Mucosa of rectum (tissue), 2 donors: ENCODE results near the gene ADAM20.

Source experiments
- H3K27ac ChIP-seq, 2 donors: one replicate each; pipeline ENCODE4 v1.7.0; 2013; ENCODE audit warnings: inconsistent platforms in 2 of 2, low read depth in 2 of 2, low read length in 2 of 2
- H3K27me3 ChIP-seq, 2 donors: one replicate each; pipeline ENCODE4 v1.7.0; 2013; ENCODE audit warnings: low read length in 2 of 2; ENCODE audit not compliant: control insufficient read depth in 2 of 2, insufficient read depth in 2 of 2
- H3K36me3 ChIP-seq, 2 donors: one replicate each; pipeline ENCODE4 v1.7.0; 2013; ENCODE audit warnings: low read length in 2 of 2; ENCODE audit not compliant: control insufficient read depth in 2 of 2, insufficient read depth in 2 of 2
- H3K4me1 ChIP-seq, 2 donors: one replicate each; pipeline ENCODE4 v1.7.0; 2013; ENCODE audit warnings: low read length in 2 of 2, mild to moderate bottlenecking in 1 of 2; ENCODE audit not compliant: control insufficient read depth in 2 of 2, insufficient read depth in 2 of 2
- H3K4me3 ChIP-seq, 2 donors: one replicate each; pipeline ENCODE4 v1.7.0; 2013; ENCODE audit warnings: low read length in 2 of 2
- H3K9ac ChIP-seq, 2 donors: one replicate each; pipeline ENCODE4 v1.7.0; 2013; ENCODE audit warnings: low read length in 2 of 2, low read depth in 1 of 2, mild to moderate bottlenecking in 1 of 2
- H3K9me3 ChIP-seq, 2 donors: one replicate each; pipeline ENCODE4 v1.7.0; 2013; ENCODE audit warnings: low read length in 2 of 2; ENCODE audit not compliant: control insufficient read depth in 2 of 2
- donor health status: healthy.
- donor health status: Normal muscosa, but diverticular disease.

Gene ADAM20

DNA sequence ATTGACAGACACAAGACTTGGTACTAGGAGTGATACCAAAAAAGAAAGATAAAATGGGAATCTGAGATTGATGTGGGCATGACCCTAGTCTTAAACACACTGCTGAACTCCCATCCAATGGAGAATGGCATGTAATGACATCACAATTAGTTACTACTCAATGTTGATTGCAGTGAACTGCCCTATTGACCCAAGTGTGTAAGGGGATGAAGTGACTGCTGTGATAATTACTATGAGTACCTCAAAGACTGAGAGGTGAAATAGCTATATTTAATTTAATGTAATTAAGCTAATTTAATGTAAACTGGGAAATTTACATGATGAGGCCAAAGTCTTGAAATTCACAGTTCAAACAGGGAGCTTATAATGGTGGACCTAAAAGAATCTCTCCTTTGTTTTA is at the start of gene ADAM20:
ADAM20 (minus strand) TSS at position 101 of the 400 bp plus-strand sequence. CDS start 10,247 bp downstream, outside the sequence.
- H3K9me3 ChIP-seq: no peaks in the 10 kb centered on the region

GRCh38 chr14:70576891-70577290 is 42.1 kb upstream of the ADAM20 start:
- Histone ChIP-seq H3K27ac (no peak overlapping the region), H3K27me3 (no peaks in the 10 kb centered on the region), H3K9me3 (no peaks in the 10 kb centered on the region), H3K36me3 (peaks cover 10 to 12% of the 10 kb centered on the region in 2 donors), H3K4me1 (no peaks in the 10 kb centered on the region), H3K4me3 (no peak overlapping the region), H3K9ac (no peak overlapping the region)

More for the DNA sequence above, at the start of gene ADAM20:
- no peaks in the 10 kb centered on the region for H3K4me1 ChIP-seq
- H3K27me3 ChIP-seq: no peaks in the 10 kb centered on the region
- no peaks in the 10 kb centered on the region for H3K36me3 ChIP-seq
- H3K4me3 ChIP-seq: no peak within 1 kb of the TSS
- H3K27ac ChIP-seq: no peak within 1 kb of the TSS
- H3K9ac ChIP-seq: no peak within 1 kb of the TSS

DNA sequence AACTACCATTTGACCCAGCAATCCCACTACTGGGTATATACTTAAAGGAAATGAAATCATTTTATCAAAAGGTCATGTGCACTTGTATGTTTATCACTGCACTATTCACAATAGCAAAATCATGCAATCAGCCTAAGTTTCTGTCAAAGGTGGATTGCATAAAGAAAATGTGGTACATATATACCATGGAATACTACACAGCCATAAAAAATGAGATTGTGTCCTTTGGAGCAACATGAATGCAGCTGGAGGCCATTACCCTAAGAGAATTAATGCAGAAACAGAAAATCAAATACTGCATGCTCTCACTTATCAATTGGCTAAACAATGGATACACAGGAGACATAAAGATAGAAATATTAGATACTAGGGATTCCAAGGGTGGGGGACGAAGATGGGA is 38.2 kb upstream of the ADAM20 start:
- Histone ChIP-seq H3K4me1 (no peaks in the 10 kb centered on the region), H3K27me3 (no peaks in the 10 kb centered on the region), H3K9me3 (no peaks in the 10 kb centered on the region), H3K36me3 (no peaks in the 10 kb centered on the region), H3K27ac (no peak overlapping the region), H3K9ac (no peak overlapping the region), H3K4me3 (no peak overlapping the region)

GRCh38 chr14:70571139-70571538 is 36.3 kb upstream of the ADAM20 start:
- Histone ChIP-seq H3K36me3 (no peaks in the 10 kb centered on the region), H3K4me3 (no peak overlapping the region), H3K4me1 (no peaks in the 10 kb centered on the region), H3K9me3 (peaks cover 0 to 2% of the 10 kb centered on the region in 2 donors), H3K9ac (no peak overlapping the region), H3K27me3 (no peaks in the 10 kb centered on the region), H3K27ac (no peak overlapping the region)

DNA sequence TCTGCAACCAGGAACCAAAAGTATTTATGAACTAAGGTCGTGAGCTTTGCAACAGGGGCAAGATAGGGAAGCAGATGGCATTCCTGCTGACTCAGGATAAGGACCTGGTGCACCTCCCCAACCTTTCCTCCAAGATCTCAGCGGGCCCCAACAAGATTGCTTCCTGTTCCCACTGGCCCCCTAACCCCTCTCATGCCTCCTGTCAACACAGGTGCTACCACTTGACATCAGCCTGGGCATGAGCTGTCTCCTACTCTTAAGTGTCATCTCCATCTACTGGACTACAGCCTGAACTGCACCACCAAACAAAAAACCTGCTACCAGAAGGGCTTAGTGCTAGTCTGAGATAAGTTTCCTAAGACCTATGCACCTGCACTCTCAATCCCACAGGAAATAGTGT is 33.0 kb upstream of the ADAM20 start:
- H3K4me3 ChIP-seq: no peak overlapping the region
- peaks cover 0 to 2% of the 10 kb centered on the region in 2 donors for H3K9me3 ChIP-seq
- no peaks in the 10 kb centered on the region for H3K4me1 ChIP-seq
- no peak overlapping the region for H3K9ac ChIP-seq
- H3K27me3 ChIP-seq: no peaks in the 10 kb centered on the region
- H3K36me3 ChIP-seq: peaks cover 4% of the 10 kb centered on the region in 2 donors
- no peak overlapping the region for H3K27ac ChIP-seq

DNA sequence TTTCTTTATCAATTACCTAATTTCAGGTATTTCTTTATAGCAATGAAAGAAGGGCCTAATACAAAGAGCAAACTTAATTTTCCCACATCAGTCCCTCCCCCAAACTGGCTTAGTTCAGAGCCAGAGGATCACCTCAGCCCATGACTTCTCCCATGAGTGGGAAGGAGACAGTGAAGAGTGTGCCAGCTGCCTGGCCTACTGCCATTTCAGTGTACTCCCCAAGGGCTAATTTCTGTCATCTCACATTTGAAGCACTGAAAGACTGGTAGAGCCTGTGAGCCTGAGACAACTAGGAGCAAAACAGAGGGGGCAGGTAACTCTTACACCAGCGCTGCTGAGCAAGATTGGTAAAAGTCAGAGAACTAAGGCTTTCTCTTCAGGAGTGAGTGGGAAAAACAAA is 29.1 kb upstream of the ADAM20 start:
- H3K36me3 ChIP-seq: peaks cover 4% of the 10 kb centered on the region in 2 donors
- no peaks in the 10 kb centered on the region for H3K27me3 ChIP-seq
- no peaks in the 10 kb centered on the region for H3K4me1 ChIP-seq
- H3K9me3 ChIP-seq: peaks cover 0 to 6% of the 10 kb centered on the region in 2 donors
- no peak overlapping the region for H3K4me3 ChIP-seq
- H3K9ac ChIP-seq: no peak overlapping the region
- H3K27ac ChIP-seq: no peak overlapping the region

DNA sequence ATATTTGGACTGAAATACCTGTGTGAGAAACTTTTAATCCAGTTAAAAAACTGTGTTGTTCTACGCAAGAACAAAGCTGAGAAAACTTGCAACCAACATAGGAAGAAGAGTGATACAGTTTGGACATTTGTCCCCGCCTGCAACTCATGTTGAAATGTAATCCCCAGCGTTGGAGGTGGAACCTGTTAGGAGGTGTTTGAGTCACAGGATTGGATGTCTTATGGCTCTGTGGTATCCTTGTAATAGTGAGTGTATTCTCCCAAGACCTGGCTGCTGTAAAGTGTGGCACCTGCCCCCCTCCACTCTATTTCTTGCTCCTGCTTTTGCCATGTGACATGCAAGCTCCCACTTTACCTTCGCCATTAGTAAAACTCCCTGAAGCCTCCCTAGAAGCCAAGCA is 28.6 kb upstream of the ADAM20 start:
- no peaks in the 10 kb centered on the region for H3K27me3 ChIP-seq
- no peaks in the 10 kb centered on the region for H3K4me1 ChIP-seq
- peaks cover 4% of the 10 kb centered on the region in 2 donors for H3K36me3 ChIP-seq
- H3K9me3 ChIP-seq: peaks cover 0 to 6% of the 10 kb centered on the region in 2 donors
- H3K4me3 ChIP-seq: no peak overlapping the region
- no peak overlapping the region for H3K9ac ChIP-seq
- H3K27ac ChIP-seq: no peak overlapping the region

DNA sequence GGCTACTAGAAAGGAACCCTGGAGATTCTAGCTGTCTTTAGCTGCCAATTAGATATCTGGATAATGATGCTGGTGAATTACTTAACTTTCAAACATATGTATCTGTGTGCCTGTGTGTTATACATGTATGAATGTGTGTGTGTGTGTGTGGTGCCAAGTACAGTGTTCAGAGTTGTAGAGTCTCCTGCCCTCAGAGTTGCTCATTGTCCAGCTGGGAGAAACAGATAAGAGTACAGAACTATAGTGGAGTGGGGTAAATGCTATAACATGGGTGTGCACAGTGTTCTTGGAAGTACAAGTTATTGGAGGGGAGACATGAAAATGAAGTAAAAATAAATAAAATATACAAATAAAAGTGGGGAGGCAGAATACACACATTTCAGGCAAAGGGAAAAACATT is 23.6 kb upstream of the ADAM20 start:
- no peaks in the 10 kb centered on the region for H3K4me1 ChIP-seq
- no peak overlapping the region for H3K27ac ChIP-seq
- H3K9me3 ChIP-seq: peaks cover 0 to 3% of the 10 kb centered on the region in 2 donors
- no peak overlapping the region for H3K4me3 ChIP-seq
- no peak overlapping the region for H3K9ac ChIP-seq
- no peaks in the 10 kb centered on the region for H3K27me3 ChIP-seq
- H3K36me3 ChIP-seq: no peaks in the 10 kb centered on the region

DNA sequence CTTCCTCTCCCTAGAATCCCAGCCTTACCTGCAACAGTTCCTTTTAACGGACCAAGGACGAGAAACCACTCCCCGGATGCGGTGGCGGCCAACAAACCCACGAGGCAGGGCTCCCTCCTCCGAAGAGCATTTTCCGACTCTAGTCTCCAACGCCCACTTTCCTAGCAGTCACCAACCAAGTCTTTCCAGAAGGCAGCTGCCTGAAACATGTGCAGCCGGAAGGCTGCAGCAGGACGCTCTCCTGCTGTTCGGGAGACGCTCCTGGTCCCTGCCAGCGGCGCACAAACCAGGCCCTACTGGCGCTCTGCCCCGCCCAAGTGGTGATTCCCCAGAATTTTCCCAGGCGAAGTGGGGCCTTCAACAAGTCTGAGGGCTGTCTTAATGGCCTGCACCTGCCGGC is 21.1 kb upstream of the ADAM20 start:
- H3K27ac ChIP-seq: no peak overlapping the region
- H3K4me3 ChIP-seq: no peak overlapping the region
- no peaks in the 10 kb centered on the region for H3K4me1 ChIP-seq
- no peaks in the 10 kb centered on the region for H3K9me3 ChIP-seq
- H3K9ac ChIP-seq: no peak overlapping the region
- no peaks in the 10 kb centered on the region for H3K27me3 ChIP-seq
- H3K36me3 ChIP-seq: no peaks in the 10 kb centered on the region

DNA sequence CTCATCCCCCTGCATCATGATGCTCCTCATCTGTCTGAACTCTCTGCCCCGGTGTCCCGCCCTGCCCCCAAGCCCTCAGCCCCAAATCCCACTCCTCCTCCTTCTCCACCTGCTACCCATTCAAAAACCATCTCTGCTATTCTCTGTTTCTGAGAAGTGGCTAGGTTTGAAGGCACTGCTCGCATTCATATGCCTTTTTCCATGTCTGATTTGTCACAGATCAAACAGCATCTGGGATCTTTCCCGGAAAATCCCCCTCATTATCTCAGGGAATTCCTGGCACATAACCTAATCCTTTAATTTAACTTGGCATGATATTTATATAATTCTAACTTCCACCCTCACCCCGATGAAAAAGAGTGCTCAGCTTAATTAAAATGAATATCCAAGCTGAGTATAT is 3.3 kb upstream of the ADAM20 start:
- Histone ChIP-seq H3K36me3 (no peaks in the 10 kb centered on the region), H3K27me3 (no peaks in the 10 kb centered on the region), H3K4me3 (no peak overlapping the region), H3K27ac (no peak overlapping the region), H3K9ac (no peak overlapping the region), H3K4me1 (no peaks in the 10 kb centered on the region), H3K9me3 (no peaks in the 10 kb centered on the region)

DNA sequence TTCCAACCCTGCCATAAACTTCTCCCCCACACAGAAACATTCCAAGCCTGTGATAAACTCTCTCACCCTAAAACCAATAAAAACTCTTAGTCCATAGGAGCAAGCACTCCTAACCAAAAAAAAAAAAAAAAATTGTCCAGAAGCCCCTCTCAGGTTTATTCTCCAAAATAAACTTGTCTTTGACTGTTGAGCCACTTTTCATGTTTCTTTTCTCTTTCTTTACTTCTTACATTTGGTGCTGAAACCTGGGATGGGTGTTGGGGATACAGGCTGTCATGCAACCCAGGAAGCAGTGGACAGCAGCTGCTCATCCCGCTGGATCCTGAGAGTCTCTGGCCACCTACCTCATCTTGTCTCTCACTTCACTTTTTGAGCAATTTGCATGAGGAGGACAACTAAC is 2.0 kb upstream of the ADAM20 start:
- no peaks in the 10 kb centered on the region for H3K36me3 ChIP-seq

More for the DNA sequence above, 2.0 kb upstream of the ADAM20 start:
- Histone ChIP-seq H3K4me1 (no peaks in the 10 kb centered on the region), H3K9ac (no peak overlapping the region), H3K27me3 (no peaks in the 10 kb centered on the region), H3K4me3 (no peak overlapping the region), H3K9me3 (no peaks in the 10 kb centered on the region), H3K27ac (no peak overlapping the region)
